ENCODE measurements around the gene TGFBR3L. TPM values are rescaled to one million over a fixed set of nuclear protein-coding genes. Genes with fewer than 3 reads are reported as not detected.

The TGFBR3L gene
- total and polyA plus RNA-seq, 5 donors from 2014 or later: 1.1 TPM; not detected in 4

- H3K4me3 ChIP-seq (ENCODE audit: low read depth, low read length): no peak overlapping the region
- DNase-seq (peak in 1 of 3 donors; percentile 35), ATAC-seq (ENCODE audit: low read depth in 2 of 2) (no peak)
Measured at GRCh38 chr19:7874897-7875273, 39.7 kb upstream of the TGFBR3L start.

GRCh38 chr19:7877249-7877836 is 37.3 kb upstream of the TGFBR3L start:
- Mint-ChIP-seq H3K4me1 (peaks cover 0 to 16% (median under 1%) of the 10 kb centered on the region in 4 donors), H3K4me3 (no peak overlapping the region), H3K27me3 (peaks cover 26% of the 10 kb centered on the region), H3K9me3 (peaks cover 0 to 3% (median 0%) of the 10 kb centered on the region in 7 donors), H3K27ac (no peak overlapping the region), H3K36me3 (no peaks in the 10 kb centered on the region)
- no peak for DNase-seq
- Histone ChIP-seq H3K27me3 (ENCODE audit: control insufficient read depth, insufficient read depth, low read length) (peaks cover 2% of the 10 kb centered on the region), H3K27ac (ENCODE audit: insufficient read depth, low read length, poor library complexity, severe bottlenecking) (no peak overlapping the region), H3K9me3 (ENCODE audit: control insufficient read depth in 2 of 2, low read length in 2 of 2) (no peaks in the 10 kb centered on the region), H3K4me1 (ENCODE audit: control insufficient read depth, insufficient read depth, low read length, poor library complexity, severe bottlenecking) (peaks cover 21% of the 10 kb centered on the region), H3K36me3 (ENCODE audit: control insufficient read depth, insufficient read depth, low read length) (no peaks in the 10 kb centered on the region), H3K4me3 (ENCODE audit: low read depth, low read length) (no peak overlapping the region)
- no peak for ATAC-seq (ENCODE audit: low read depth in 2 of 2)

More at GRCh38 chr19:7874897-7875273, 39.7 kb upstream of the TGFBR3L start:
- peaks cover 4% of the 10 kb centered on the region for H3K27me3 ChIP-seq (ENCODE audit: control insufficient read depth, insufficient read depth, low read length)
- H3K27ac ChIP-seq (ENCODE audit: insufficient read depth, low read length, poor library complexity, severe bottlenecking): no peak overlapping the region
- no peaks in the 10 kb centered on the region for H3K36me3 Mint-ChIP-seq
- peaks cover 0 to 3% (median 0%) of the 10 kb centered on the region in 7 donors for H3K9me3 Mint-ChIP-seq
- no peak overlapping the region for H3K27ac Mint-ChIP-seq
- H3K4me1 Mint-ChIP-seq: peaks cover 0 to 34% (median 9%) of the 10 kb centered on the region in 4 donors
- peaks cover 39% of the 10 kb centered on the region for H3K4me1 ChIP-seq (ENCODE audit: control insufficient read depth, insufficient read depth, low read length, poor library complexity, severe bottlenecking)
- H3K4me3 Mint-ChIP-seq: peak overlapping the region in 3 of 4 donors; percentile 25 to 72 (median 70)
- no peaks in the 10 kb centered on the region for H3K36me3 ChIP-seq (ENCODE audit: control insufficient read depth, insufficient read depth, low read length)
- no peaks in the 10 kb centered on the region for H3K9me3 ChIP-seq (ENCODE audit: control insufficient read depth in 2 of 2, low read length in 2 of 2)
- H3K27me3 Mint-ChIP-seq: peaks cover 39% of the 10 kb centered on the region

- Mint-ChIP-seq H3K4me1 (peaks cover 0 to 7% (median 0%) of the 10 kb centered on the region in 4 donors), H3K4me3 (no peak overlapping the region), H3K27me3 (peaks cover 17% of the 10 kb centered on the region), H3K27ac (no peak overlapping the region), H3K9me3 (peaks cover 0 to 3% (median 0%) of the 10 kb centered on the region in 7 donors), H3K36me3 (no peaks in the 10 kb centered on the region)
- H3K4me3 ChIP-seq (ENCODE audit: low read depth, low read length): no peak overlapping the region
- no peak for DNase-seq
- H3K36me3 ChIP-seq (ENCODE audit: control insufficient read depth, insufficient read depth, low read length): no peaks in the 10 kb centered on the region
- H3K9me3 ChIP-seq (ENCODE audit: control insufficient read depth in 2 of 2, low read length in 2 of 2): no peaks in the 10 kb centered on the region
- no peak for ATAC-seq (ENCODE audit: low read depth in 2 of 2)
- H3K4me1 ChIP-seq (ENCODE audit: control insufficient read depth, insufficient read depth, low read length, poor library complexity, severe bottlenecking): peaks cover 8% of the 10 kb centered on the region
- H3K27ac ChIP-seq (ENCODE audit: insufficient read depth, low read length, poor library complexity, severe bottlenecking): no peak overlapping the region
- H3K27me3 ChIP-seq (ENCODE audit: control insufficient read depth, insufficient read depth, low read length): peaks cover 2% of the 10 kb centered on the region
Measured at GRCh38 chr19:7879111-7879807, 35.4 kb upstream of the TGFBR3L start.

- peaks cover 2% of the 10 kb centered on the region for H3K4me1 ChIP-seq (ENCODE audit: control insufficient read depth, insufficient read depth, low read length, poor library complexity, severe bottlenecking)
- Mint-ChIP-seq H3K4me1 (peaks cover 0 to 5% (median 0%) of the 10 kb centered on the region in 4 donors), H3K36me3 (no peaks in the 10 kb centered on the region), H3K27ac (no peak overlapping the region), H3K27me3 (peaks cover 16% of the 10 kb centered on the region), H3K4me3 (no peak overlapping the region), H3K9me3 (peaks cover 0 to 3% (median 0%) of the 10 kb centered on the region in 7 donors)
- no peak overlapping the region for H3K4me3 ChIP-seq (ENCODE audit: low read depth, low read length)
- H3K27ac ChIP-seq (ENCODE audit: insufficient read depth, low read length, poor library complexity, severe bottlenecking): no peak overlapping the region
- H3K27me3 ChIP-seq (ENCODE audit: control insufficient read depth, insufficient read depth, low read length): peaks cover under 1% of the 10 kb centered on the region
- no peaks in the 10 kb centered on the region for H3K36me3 ChIP-seq (ENCODE audit: control insufficient read depth, insufficient read depth, low read length)
- H3K9me3 ChIP-seq (ENCODE audit: control insufficient read depth in 2 of 2, low read length in 2 of 2): no peaks in the 10 kb centered on the region
- ATAC-seq (ENCODE audit: low read depth in 2 of 2) (no peak), DNase-seq (no peak)
Measured at GRCh38 chr19:7879836-7880235, 34.8 kb upstream of the TGFBR3L start.

GRCh38 chr19:7881910-7882309 is 32.7 kb upstream of the TGFBR3L start:
- no peak overlapping the region for H3K27ac Mint-ChIP-seq
- Histone ChIP-seq H3K36me3 (ENCODE audit: control insufficient read depth, insufficient read depth, low read length) (no peaks in the 10 kb centered on the region), H3K4me1 (ENCODE audit: control insufficient read depth, insufficient read depth, low read length, poor library complexity, severe bottlenecking) (no peaks in the 10 kb centered on the region), H3K9me3 (ENCODE audit: control insufficient read depth in 2 of 2, low read length in 2 of 2) (no peaks in the 10 kb centered on the region), H3K27me3 (ENCODE audit: control insufficient read depth, insufficient read depth, low read length) (no peaks in the 10 kb centered on the region), H3K4me3 (ENCODE audit: low read depth, low read length) (no peak overlapping the region), H3K27ac (ENCODE audit: insufficient read depth, low read length, poor library complexity, severe bottlenecking) (no peak overlapping the region)
- H3K4me1 Mint-ChIP-seq: no peaks in the 10 kb centered on the region
- peaks cover 12% of the 10 kb centered on the region for H3K27me3 Mint-ChIP-seq
- H3K36me3 Mint-ChIP-seq: no peaks in the 10 kb centered on the region
- H3K9me3 Mint-ChIP-seq: peaks cover 0 to 1% (median 0%) of the 10 kb centered on the region in 7 donors
- no peak overlapping the region for H3K4me3 Mint-ChIP-seq
- ATAC-seq (ENCODE audit: low read depth in 2 of 2): no peak
- DNase-seq: no peak

GRCh38 chr19:7883105-7883504 is 31.5 kb upstream of the TGFBR3L start:
- H3K9me3 ChIP-seq (ENCODE audit: control insufficient read depth in 2 of 2, low read length in 2 of 2): no peaks in the 10 kb centered on the region
- H3K36me3 Mint-ChIP-seq: no peaks in the 10 kb centered on the region
- no peak overlapping the region for H3K27ac ChIP-seq (ENCODE audit: insufficient read depth, low read length, poor library complexity, severe bottlenecking)
- H3K9me3 Mint-ChIP-seq: peaks cover 0 to 1% (median 0%) of the 10 kb centered on the region in 7 donors
- H3K4me3 ChIP-seq (ENCODE audit: low read depth, low read length): no peak overlapping the region
- H3K27ac Mint-ChIP-seq: no peak overlapping the region
- no peaks in the 10 kb centered on the region for H3K27me3 ChIP-seq (ENCODE audit: control insufficient read depth, insufficient read depth, low read length)
- ATAC-seq (ENCODE audit: low read depth in 2 of 2) (no peak), DNase-seq (no peak)
- no peaks in the 10 kb centered on the region for H3K4me1 Mint-ChIP-seq
- peaks cover 19% of the 10 kb centered on the region for H3K27me3 Mint-ChIP-seq
- H3K4me3 Mint-ChIP-seq: no peak overlapping the region
- no peaks in the 10 kb centered on the region for H3K4me1 ChIP-seq (ENCODE audit: control insufficient read depth, insufficient read depth, low read length, poor library complexity, severe bottlenecking)
- no peaks in the 10 kb centered on the region for H3K36me3 ChIP-seq (ENCODE audit: control insufficient read depth, insufficient read depth, low read length)

GRCh38 chr19:7883796-7884570 is 30.6 kb upstream of the TGFBR3L start:
- no peaks in the 10 kb centered on the region for H3K9me3 ChIP-seq (ENCODE audit: control insufficient read depth in 2 of 2, low read length in 2 of 2)
- Mint-ChIP-seq H3K4me3 (no peak overlapping the region), H3K27me3 (peaks cover 24% of the 10 kb centered on the region), H3K27ac (no peak overlapping the region), H3K9me3 (peaks cover 0 to 1% (median 0%) of the 10 kb centered on the region in 7 donors), H3K36me3 (no peaks in the 10 kb centered on the region), H3K4me1 (no peaks in the 10 kb centered on the region)
- no peaks in the 10 kb centered on the region for H3K36me3 ChIP-seq (ENCODE audit: control insufficient read depth, insufficient read depth, low read length)
- H3K27me3 ChIP-seq (ENCODE audit: control insufficient read depth, insufficient read depth, low read length): peaks cover 3% of the 10 kb centered on the region
- no peak overlapping the region for H3K27ac ChIP-seq (ENCODE audit: insufficient read depth, low read length, poor library complexity, severe bottlenecking)
- ATAC-seq (ENCODE audit: low read depth in 2 of 2) (no peak), DNase-seq (no peak)
- no peaks in the 10 kb centered on the region for H3K4me1 ChIP-seq (ENCODE audit: control insufficient read depth, insufficient read depth, low read length, poor library complexity, severe bottlenecking)
- no peak overlapping the region for H3K4me3 ChIP-seq (ENCODE audit: low read depth, low read length)

Data from CD4-positive, CD25-positive, alpha-beta regulatory T cell (primary cell).